Hepatocyte (in vitro differentiated cells): Measurements from ENCODE around the gene SELENOV. TPM values are rescaled to one million over a fixed set of nuclear protein-coding genes. Genes with fewer than 3 reads are reported as not detected.
A peak's percentile ranks its signal among the peaks of the same experiment; 100 is the strongest.

Source experiments
- DNase-seq: peaks from one replicate; pipeline ENCODE4 v3.0.0-alpha.2; 2016; ENCODE audit warnings: low spot score
- H2AFZ ChIP-seq: fragments of 200-600 bp; sonication (generic); 2 replicates; pipeline ENCODE4 v1.6.0; 2016; ENCODE audit warnings: antibody characterized with exemption, mild to moderate bottlenecking
- H3K27ac ChIP-seq: fragments of 200-600 bp; sonication (generic); 2 replicates; pipeline ENCODE4 v1.5.1; 2016; ENCODE audit warnings: mild to moderate bottlenecking
- H3K27me3 ChIP-seq: fragments of 200-600 bp; sonication (generic); 2 replicates; pipeline ENCODE4 v1.6.1; 2016
- H3K36me3 ChIP-seq: fragments of 200-600 bp; sonication (generic); replicated peaks from 2 replicates; pipeline ENCODE4 v1.5.1; 2016; ENCODE audit warnings: low read depth; ENCODE audit not compliant: insufficient read depth
- H3K4me1 ChIP-seq: fragments of 200-600 bp; sonication (generic); 2 replicates; pipeline ENCODE4 v1.5.1; 2016; ENCODE audit warnings: mild to moderate bottlenecking, moderate library complexity; ENCODE audit not compliant: insufficient read depth
- H3K4me2 ChIP-seq: fragments of 200-600 bp; sonication (generic); 2 replicates; pipeline ENCODE4 v1.6.0; 2016
- H3K4me3 ChIP-seq: fragments of 200-600 bp; sonication (generic); 2 replicates; pipeline ENCODE4 v1.5.1; 2016; ENCODE audit warnings: mild to moderate bottlenecking
- H3K79me2 ChIP-seq: fragments of 200-600 bp; sonication (generic); 2 replicates; pipeline ENCODE4 v1.6.0; 2017; ENCODE audit warnings: mild to moderate bottlenecking
- H3K9me2 ChIP-seq: fragments of 200-600 bp; sonication (generic); replicated peaks from 2 replicates; pipeline ENCODE4 v1.6.0; 2017; ENCODE audit warnings: mild to moderate bottlenecking; ENCODE audit not compliant: insufficient read depth
- H3K9me3 ChIP-seq: fragments of 200-600 bp; sonication (generic); 2 replicates; pipeline ENCODE4 v1.5.1; 2016; ENCODE audit warnings: low read depth, mild to moderate bottlenecking
- H4K20me1 ChIP-seq: fragments of 200-600 bp; sonication (generic); 2 replicates; pipeline ENCODE4 v1.6.0; 2016; ENCODE audit warnings: mild to moderate bottlenecking; ENCODE audit not compliant: insufficient read depth, poor library complexity, severe bottlenecking
- EZH2 ChIP-seq: fragments of 200-600 bp; sonication (generic); IDR thresholded peaks from 2 replicates; pipeline ENCODE4 v1.6.1; 2016; ENCODE audit warnings: antibody characterized with exemption, mild to moderate bottlenecking, borderline replicate concordance
- EZH2phosphoT487 ChIP-seq: fragments of 200-600 bp; sonication (generic); IDR thresholded peaks from one replicate; pipeline ENCODE4 v1.6.1; 2018; ENCODE audit warnings: antibody characterized with exemption, mild to moderate bottlenecking, low read depth, moderate library complexity; ENCODE audit not compliant: unreplicated experiment, severe bottlenecking
- WGBS: methylation state at CpG from one replicate; pipeline ENCODE4 v1.1.6; 2016; ENCODE audit warnings: low lambda C conversion rate; ENCODE audit errors: missing lambda C conversion rate; 5-methylcytosine and 5-hydroxymethylcytosine counted together
- polyA plus RNA-seq: library from polyadenylated mRNA; unstranded; fragments of >200 nt; fragmentation: Nextera tagmentation; extraction: Ambion mirVana; gene quantifications from 2 replicates; pipeline ENCODE4 v1.2.1, GENCODE V29; 2016
- total RNA-seq: library from RNA; depleted of rRNA; stranded (reverse); fragments of >200 nt; gene quantifications from 2 replicates; pipeline ENCODE4 v1.2.3, GENCODE V29; 2014
- TF ChIP-seq, protein P1 (sequence below): fragments of 200-600 bp; sonication (generic); IDR thresholded peaks from 2 replicates; pipeline ENCODE4 v1.5.1; 2016; ENCODE audit warnings: antibody characterized with exemption, mild to moderate bottlenecking; ENCODE audit not compliant: poor library complexity

The SELENOV gene
- total and polyA plus RNA-seq, 2 experiments from 2014 or later: 0.50 to 0.98 TPM

GRCh38 chr19:39524495-39524894 is 9.6 kb downstream of the SELENOV start:
- WGBS: 82% methylated on average over 8 of the region's 8 CpGs
- Histone ChIP-seq H3K27ac (no peak overlapping the region), H2AFZ (no peak overlapping the region), H4K20me1 (no peaks in the 10 kb centered on the region), H3K27me3 (no peaks in the 10 kb centered on the region), H3K9me2 (no peaks in the 10 kb centered on the region), H3K4me3 (no peak overlapping the region), H3K36me3 (no peaks in the 10 kb centered on the region), H3K4me1 (no peaks in the 10 kb centered on the region), H3K79me2 (peaks cover 2% of the 10 kb centered on the region), H3K9me3 (no peaks in the 10 kb centered on the region), H3K4me2 (no peak overlapping the region)
- peak; percentile 52 for DNase-seq
- TF ChIP-seq EZH2 (no peak), EZH2phosphoT487 (no peak)
- TF ChIP-seq, protein P1, sequence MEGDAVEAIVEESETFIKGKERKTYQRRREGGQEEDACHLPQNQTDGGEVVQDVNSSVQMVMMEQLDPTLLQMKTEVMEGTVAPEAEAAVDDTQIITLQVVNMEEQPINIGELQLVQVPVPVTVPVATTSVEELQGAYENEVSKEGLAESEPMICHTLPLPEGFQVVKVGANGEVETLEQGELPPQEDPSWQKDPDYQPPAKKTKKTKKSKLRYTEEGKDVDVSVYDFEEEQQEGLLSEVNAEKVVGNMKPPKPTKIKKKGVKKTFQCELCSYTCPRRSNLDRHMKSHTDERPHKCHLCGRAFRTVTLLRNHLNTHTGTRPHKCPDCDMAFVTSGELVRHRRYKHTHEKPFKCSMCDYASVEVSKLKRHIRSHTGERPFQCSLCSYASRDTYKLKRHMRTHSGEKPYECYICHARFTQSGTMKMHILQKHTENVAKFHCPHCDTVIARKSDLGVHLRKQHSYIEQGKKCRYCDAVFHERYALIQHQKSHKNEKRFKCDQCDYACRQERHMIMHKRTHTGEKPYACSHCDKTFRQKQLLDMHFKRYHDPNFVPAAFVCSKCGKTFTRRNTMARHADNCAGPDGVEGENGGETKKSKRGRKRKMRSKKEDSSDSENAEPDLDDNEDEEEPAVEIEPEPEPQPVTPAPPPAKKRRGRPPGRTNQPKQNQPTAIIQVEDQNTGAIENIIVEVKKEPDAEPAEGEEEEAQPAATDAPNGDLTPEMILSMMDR: no peak

DNA sequence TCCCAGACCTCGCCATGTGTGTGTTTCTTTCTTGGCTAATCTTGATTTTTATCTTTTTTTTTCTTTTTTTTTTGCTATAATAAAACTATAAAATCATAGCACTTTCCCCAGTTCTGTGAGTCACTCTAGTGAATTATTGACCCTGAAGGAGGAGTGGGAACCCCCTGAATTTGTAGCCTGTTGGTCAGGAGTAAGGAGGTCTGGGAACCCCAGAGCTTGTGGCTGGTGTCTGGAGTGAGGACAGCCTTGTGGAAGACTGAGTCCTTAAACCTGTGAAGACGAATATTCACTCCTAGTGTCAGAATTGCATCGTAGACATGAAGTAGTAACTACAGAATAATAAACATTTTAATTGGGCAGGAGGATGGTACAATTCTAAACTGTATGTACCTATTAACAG is 10.3 kb downstream of the SELENOV start:
- 91% methylated on average over 3 of the region's 3 CpGs for WGBS
- H3K79me2 ChIP-seq: peaks cover 9% of the 10 kb centered on the region
- H3K36me3 ChIP-seq: no peaks in the 10 kb centered on the region
- no peaks in the 10 kb centered on the region for H3K4me1 ChIP-seq
- DNase-seq: no peak
- H4K20me1 ChIP-seq: no peaks in the 10 kb centered on the region
- no peaks in the 10 kb centered on the region for H3K9me2 ChIP-seq
- H3K27me3 ChIP-seq: no peaks in the 10 kb centered on the region
- no peaks in the 10 kb centered on the region for H3K9me3 ChIP-seq
- H3K4me2 ChIP-seq: no peak overlapping the region
- no peak overlapping the region for H2AFZ ChIP-seq
- H3K27ac ChIP-seq: no peak overlapping the region
- no peak overlapping the region for H3K4me3 ChIP-seq
- TF ChIP-seq EZH2 (no peak), EZH2phosphoT487 (no peak)
- TF ChIP-seq, protein P1: no peak

GRCh38 chr19:39531834-39532232 is 16.9 kb downstream of the SELENOV start:
- peak overlapping the region; percentile 68 for H2AFZ ChIP-seq
- no peak for DNase-seq
- TF ChIP-seq EZH2 (no peak), EZH2phosphoT487 (no peak)
- TF ChIP-seq, protein P1: no peak
- H3K36me3 ChIP-seq: no peaks in the 10 kb centered on the region
- H4K20me1 ChIP-seq: no peaks in the 10 kb centered on the region
- H3K27ac ChIP-seq: peak overlapping the region; percentile 27
- no peaks in the 10 kb centered on the region for H3K4me1 ChIP-seq
- no peaks in the 10 kb centered on the region for H3K27me3 ChIP-seq
- WGBS: 41% methylated on average over 14 of the region's 14 CpGs
- H3K4me3 ChIP-seq: peak overlapping the region; percentile 56
- H3K9me3 ChIP-seq: no peaks in the 10 kb centered on the region
- H3K4me2 ChIP-seq: peak overlapping the region; percentile 95
- peaks cover 33% of the 10 kb centered on the region for H3K79me2 ChIP-seq
- H3K9me2 ChIP-seq: no peaks in the 10 kb centered on the region
